Measurements from ENCODE around the gene HSD3B1.
"Not testable (repeated sequence)": the region's sequence is repeated elsewhere in the genome, so short reads cannot be mapped to it uniquely, and the experiment has no call there.

HSD3B1 gene

GRCh38 chr1:119553302-119554071 is 46.5 kb downstream of the HSD3B1 start:
- H3K4me3 Mint-ChIP-seq; H3K27ac Mint-ChIP-seq; H3K36me3 Mint-ChIP-seq (ENCODE audit: low read depth); H3K27me3 Mint-ChIP-seq; H3K9me3 Mint-ChIP-seq; H3K4me1 Mint-ChIP-seq (ENCODE audit: low read depth); DNase-seq: not testable (repeated sequence)

DNA sequence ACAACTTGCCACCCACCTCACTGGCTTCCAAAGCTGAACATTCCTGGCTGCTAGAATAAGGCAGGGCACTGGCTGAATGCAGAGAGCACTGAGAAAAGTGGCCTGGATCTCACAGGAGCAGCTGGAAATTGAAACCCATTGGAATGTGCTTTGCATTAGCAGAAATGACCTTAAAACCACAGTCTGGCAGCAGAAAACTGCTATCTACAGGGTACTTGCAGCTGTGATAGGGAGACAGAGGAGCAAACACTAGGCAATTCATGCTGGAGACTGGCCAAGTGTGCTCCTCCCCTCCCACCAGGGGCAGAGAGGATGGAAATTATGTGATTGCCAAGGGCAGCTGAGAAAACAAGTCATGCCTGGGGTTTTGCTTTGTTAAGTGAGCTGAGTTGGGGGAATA is 47.2 kb downstream of the HSD3B1 start:
- no peak overlapping the region for H3K27ac Mint-ChIP-seq
- H3K4me3 Mint-ChIP-seq, result no peak overlapping the region
- no peaks in the 10 kb centered on the region for H3K9me3 Mint-ChIP-seq
- H3K36me3 Mint-ChIP-seq (ENCODE audit: low read depth), result no peaks in the 10 kb centered on the region
- H3K27me3 Mint-ChIP-seq, result peaks cover 4% of the 10 kb centered on the region
- H3K4me1 Mint-ChIP-seq (ENCODE audit: low read depth), result no peaks in the 10 kb centered on the region
- DNase-seq, result no peak

DNA sequence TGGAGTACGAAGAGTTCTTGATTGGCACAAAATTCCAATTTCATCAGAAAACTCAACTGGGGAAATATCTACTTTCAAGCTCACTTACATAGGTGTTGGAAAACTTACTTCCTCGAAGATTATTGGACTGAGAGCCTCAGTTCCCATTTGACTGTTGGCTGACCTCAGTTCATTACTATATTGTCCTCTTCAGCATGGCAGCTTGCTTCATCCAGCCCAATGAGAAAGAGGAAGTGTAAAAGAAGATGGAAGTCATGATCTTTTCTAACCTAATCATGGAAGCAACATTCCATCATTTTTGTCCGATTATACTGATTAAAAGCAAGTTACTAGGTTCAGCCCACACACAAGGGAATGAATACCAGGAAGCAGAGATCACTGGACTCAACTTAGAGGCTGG is 49.4 kb downstream of the HSD3B1 start:
- no peaks in the 10 kb centered on the region for H3K9me3 Mint-ChIP-seq
- H3K4me3 Mint-ChIP-seq, result no peak overlapping the region
- no peak overlapping the region for H3K27ac Mint-ChIP-seq
- no peak for DNase-seq
- H3K27me3 Mint-ChIP-seq, result peaks cover 5% of the 10 kb centered on the region
- H3K4me1 Mint-ChIP-seq (ENCODE audit: low read depth), result no peaks in the 10 kb centered on the region
- no peaks in the 10 kb centered on the region for H3K36me3 Mint-ChIP-seq (ENCODE audit: low read depth)

GRCh38 chr1:119560402-119560801 is 53.4 kb downstream of the HSD3B1 start:
- not testable (repeated sequence) for H3K27ac Mint-ChIP-seq; H3K4me3 Mint-ChIP-seq; H3K9me3 Mint-ChIP-seq; DNase-seq; H3K4me1 Mint-ChIP-seq (ENCODE audit: low read depth); H3K27me3 Mint-ChIP-seq; H3K36me3 Mint-ChIP-seq (ENCODE audit: low read depth)

- no peaks in the 10 kb centered on the region for H3K9me3 Mint-ChIP-seq
- no peak overlapping the region for H3K4me3 Mint-ChIP-seq
- H3K36me3 Mint-ChIP-seq (ENCODE audit: low read depth), result no peaks in the 10 kb centered on the region
- DNase-seq, result no peak
- no peaks in the 10 kb centered on the region for H3K4me1 Mint-ChIP-seq (ENCODE audit: low read depth)
- H3K27ac Mint-ChIP-seq, result no peak overlapping the region
- H3K27me3 Mint-ChIP-seq, result peaks cover 26% of the 10 kb centered on the region
Measured at GRCh38 chr1:119564548-119564947, 57.5 kb downstream of the HSD3B1 start.
